Stomach (tissue), 4 donors: ENCODE results near the gene SH3GL1.
"Not testable (repeated sequence)": the region's sequence is repeated elsewhere in the genome, so short reads cannot be mapped to it uniquely, and the experiment has no call there.

Source experiments
- CTCF ChIP-seq, 7 experiments: fragments of 450-650 bp in 4 of 7; fragments of 200-600 bp in 3 of 7; sonication (generic) in 3 of 7; IDR thresholded peaks; one replicate each; pipeline ENCODE4 v1.5.1; 2016 to 2019; ENCODE audit warnings: antibody characterized with exemption in 7 of 7, control low read depth in 2 of 7, mild to moderate bottlenecking in 1 of 7
- EP300 ChIP-seq: sonication (generic); formaldehyde crosslinking; IDR thresholded peaks from one replicate; pipeline ENCODE4 v1.6.1; 2017; ENCODE audit warnings: antibody characterized with exemption
- POLR2A ChIP-seq, 4 donors: fragments of 450-650 bp; IDR thresholded peaks; one replicate each; pipeline ENCODE4 v1.6.1; 2016; ENCODE audit warnings: antibody characterized with exemption in 4 of 4, control low read depth in 2 of 4, mild to moderate bottlenecking in 1 of 4, moderate library complexity in 1 of 4

GRCh38 chr19:4328991-4329681, 71.2 kb downstream of the SH3GL1 start:
- not testable (repeated sequence) for TF ChIP-seq EP300; CTCF (IDR thresholded peaks at IDR 0.05); POLR2A (IDR thresholded peaks at IDR 0.05)
